DOHH2 (cell line): Measurements from ENCODE around the gene GALNT2.

ENCODE experiments used
- EZH2phosphoT487 ChIP-seq: fragments of 200-600 bp; sonication (generic); IDR thresholded peaks from 2 replicates; pipeline ENCODE4 v1.6.1; 2017; ENCODE audit warnings: borderline replicate concordance, mild to moderate bottlenecking, antibody characterized with exemption, low read length, moderate library complexity, mixed read lengths
- TF ChIP-seq, protein P1 (sequence below): fragments of 200-600 bp; sonication (generic); IDR thresholded peaks from one replicate; pipeline ENCODE4 v1.5.1; 2014; ENCODE audit warnings: antibody characterized with exemption, mild to moderate bottlenecking, low read depth, low read length; ENCODE audit not compliant: poor library complexity, severe bottlenecking

DNA sequence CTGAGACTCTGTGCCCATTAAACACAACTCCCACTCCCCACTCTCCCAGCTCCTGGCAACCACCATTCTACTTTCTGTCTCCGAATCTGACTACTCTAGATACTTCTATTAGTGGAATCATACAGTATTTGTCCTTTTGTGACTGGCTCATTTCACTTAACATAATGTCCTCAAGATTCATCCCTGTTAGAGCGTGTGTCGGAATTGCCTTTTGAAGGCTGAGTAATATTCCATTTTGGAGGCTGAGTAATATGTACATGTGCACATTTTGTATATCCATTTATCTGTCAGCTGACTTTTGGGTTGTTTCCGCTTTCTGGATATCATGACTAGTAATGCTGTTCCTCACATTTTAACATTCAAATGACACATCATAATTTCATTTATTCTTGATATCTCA lies 30.3 kb downstream of the GALNT2 start:
- TF ChIP-seq, protein P1, sequence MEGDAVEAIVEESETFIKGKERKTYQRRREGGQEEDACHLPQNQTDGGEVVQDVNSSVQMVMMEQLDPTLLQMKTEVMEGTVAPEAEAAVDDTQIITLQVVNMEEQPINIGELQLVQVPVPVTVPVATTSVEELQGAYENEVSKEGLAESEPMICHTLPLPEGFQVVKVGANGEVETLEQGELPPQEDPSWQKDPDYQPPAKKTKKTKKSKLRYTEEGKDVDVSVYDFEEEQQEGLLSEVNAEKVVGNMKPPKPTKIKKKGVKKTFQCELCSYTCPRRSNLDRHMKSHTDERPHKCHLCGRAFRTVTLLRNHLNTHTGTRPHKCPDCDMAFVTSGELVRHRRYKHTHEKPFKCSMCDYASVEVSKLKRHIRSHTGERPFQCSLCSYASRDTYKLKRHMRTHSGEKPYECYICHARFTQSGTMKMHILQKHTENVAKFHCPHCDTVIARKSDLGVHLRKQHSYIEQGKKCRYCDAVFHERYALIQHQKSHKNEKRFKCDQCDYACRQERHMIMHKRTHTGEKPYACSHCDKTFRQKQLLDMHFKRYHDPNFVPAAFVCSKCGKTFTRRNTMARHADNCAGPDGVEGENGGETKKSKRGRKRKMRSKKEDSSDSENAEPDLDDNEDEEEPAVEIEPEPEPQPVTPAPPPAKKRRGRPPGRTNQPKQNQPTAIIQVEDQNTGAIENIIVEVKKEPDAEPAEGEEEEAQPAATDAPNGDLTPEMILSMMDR = no peak
- TF ChIP-seq EZH2phosphoT487 = no peak
